GM10248 (cell line): ENCODE results near the gene HRH3.

Source experiments
- CTCF ChIA-PET: fragments of 300-600 bp; sonication (Branson Sonifier 250); formaldehyde crosslinking; extraction: SDS; loops from one replicate; lab custom pipeline; 2021; ENCODE audit warnings: antibody characterized with exemption; lab: Yijun Ruan, JAX
- POLR2A ChIA-PET: fragments of 350-650 bp; sonication (Branson Sonifier 250); formaldehyde crosslinking; extraction: SDS; loops from one replicate; lab custom pipeline; 2020; ENCODE audit warnings: antibody characterized with exemption; lab: Yijun Ruan, JAX
- DNase-seq: peaks from one replicate; pipeline ENCODE4 v3.0.0; 2012; ENCODE audit errors: extremely low spot score
- CTCF ChIP-seq: IDR thresholded peaks from 2 replicates; pipeline ENCODE4 v1.5.1; 2012; ENCODE audit warnings: mild to moderate bottlenecking, low read depth; ENCODE audit errors: extremely low read depth, missing control alignments, control extremely low read depth

HRH3 gene

DNA sequence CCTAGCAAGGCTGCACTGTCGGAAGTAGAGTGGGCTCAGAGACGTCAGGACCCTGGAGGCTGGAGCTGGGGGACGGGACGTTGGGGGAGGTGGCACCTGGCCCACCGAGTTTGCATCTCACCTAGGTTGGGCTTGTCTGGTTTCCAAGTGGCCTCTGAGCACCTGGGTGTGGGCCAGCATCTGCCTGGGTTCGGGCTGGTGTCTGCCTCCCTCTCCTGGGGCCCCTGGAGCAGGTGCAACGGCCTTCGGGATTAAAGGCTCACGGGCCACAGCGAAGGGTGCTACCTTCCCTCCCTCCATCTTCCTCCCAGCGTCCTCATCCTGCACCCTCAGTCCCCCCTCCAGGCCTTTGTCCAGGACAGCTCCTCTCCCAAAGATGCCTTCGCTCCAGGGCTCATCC, 6.0 kb downstream of the HRH3 start:
- peak; percentile 5 for TF ChIP-seq CTCF
- POLR2A ChIA-PET, result no interaction called here
- CTCF ChIA-PET, result no interaction called here
- DNase-seq, result no peak

- no peak for DNase-seq
- ChIA-PET CTCF (no interaction called here), POLR2A (no interaction called here)
- no peak for TF ChIP-seq CTCF
These were observed 7.8 kb downstream of the HRH3 start for GRCh38 chr20:62212299-62212698.

- ChIA-PET CTCF (no interaction called here), POLR2A (no interaction called here)
- TF ChIP-seq CTCF, result no peak
These were observed 8.2 kb downstream of the HRH3 start for GRCh38 chr20:62211769-62212288.

DNA sequence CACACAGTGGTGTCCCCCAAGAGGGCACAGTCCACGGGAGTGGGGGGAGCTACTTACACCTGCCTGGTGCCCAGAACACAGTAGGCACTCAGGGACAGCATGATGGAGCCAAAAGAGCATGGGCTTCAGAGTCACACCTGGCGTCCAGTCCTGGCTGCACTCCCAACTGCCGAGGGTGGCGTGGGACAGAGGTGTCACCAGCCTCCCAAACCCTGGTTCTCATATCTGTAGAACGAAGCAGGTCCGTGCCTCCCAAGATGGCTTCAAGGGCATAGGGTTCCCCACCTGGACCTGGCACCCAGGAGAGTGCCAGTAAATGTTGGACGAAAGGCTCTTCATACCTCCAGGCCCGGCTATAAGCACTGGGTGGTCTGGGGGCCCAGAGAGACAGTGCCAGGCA, 8.9 kb downstream of the HRH3 start:
- DNase-seq, result no peak
- CTCF ChIA-PET, result no interaction called here
- POLR2A ChIA-PET, result no interaction called here
- TF ChIP-seq CTCF, result no peak

More at GRCh38 chr20:62211769-62212288, 8.2 kb downstream of the HRH3 start:
- DNase-seq, result no peak

DNA sequence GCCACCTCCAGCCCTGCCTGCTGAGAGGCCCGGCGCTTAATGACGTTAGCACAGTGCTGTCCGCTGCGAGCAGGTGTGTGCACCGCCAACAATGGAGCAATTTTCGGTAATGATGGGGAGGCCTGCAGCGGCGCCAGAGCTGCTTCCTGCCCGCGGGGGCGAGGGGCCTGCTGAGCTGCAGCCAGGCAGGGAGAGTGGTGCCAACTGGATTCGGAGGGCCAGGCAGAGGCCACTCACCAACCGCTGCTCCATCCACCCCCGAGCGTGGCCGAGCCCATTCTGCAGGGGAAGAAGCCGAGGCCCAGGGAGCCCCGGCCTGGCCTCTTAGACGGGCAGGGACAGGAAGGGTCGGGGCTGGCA, 9.6 kb downstream of the HRH3 start:
- TF ChIP-seq CTCF, result no peak
- DNase-seq, result no peak
- POLR2A ChIA-PET, result no interaction called here
- CTCF ChIA-PET, result interaction anchor here (1.0 kb wide), 1 partner anchor 23 kb away, joined by 3 read pairs; no protein-coding TSS in a partner anchor

- POLR2A ChIA-PET, result no interaction called here
- CTCF ChIA-PET, result interaction anchor here (1.0 kb wide), 1 partner anchor 24 kb away, joined by 3 read pairs; no protein-coding TSS in a partner anchor
- no peak for TF ChIP-seq CTCF
- DNase-seq, result no peak
These were observed 10.1 kb downstream of the HRH3 start for GRCh38 chr20:62209850-62210495.
